Gastroesophageal sphincter (tissue), 3 donors: ENCODE data around the gene NPW.

Source experiments
- POLR2AphosphoS5 ChIP-seq: sonication (generic); formaldehyde crosslinking; IDR thresholded peaks from one replicate; pipeline ENCODE4 v1.6.1; 2017; ENCODE audit warnings: antibody characterized with exemption
- TF ChIP-seq, protein P1 (sequence below), 4 experiments: fragments of 200-600 bp in 2 of 4; fragments of 450-650 bp in 2 of 4; sonication (generic) in 1 of 4; IDR thresholded peaks; one replicate each; pipeline ENCODE4 v1.5.1; 2017 to 2019; ENCODE audit warnings: antibody characterized with exemption in 4 of 4, mild to moderate bottlenecking in 2 of 4, moderate library complexity in 2 of 4

DNA sequence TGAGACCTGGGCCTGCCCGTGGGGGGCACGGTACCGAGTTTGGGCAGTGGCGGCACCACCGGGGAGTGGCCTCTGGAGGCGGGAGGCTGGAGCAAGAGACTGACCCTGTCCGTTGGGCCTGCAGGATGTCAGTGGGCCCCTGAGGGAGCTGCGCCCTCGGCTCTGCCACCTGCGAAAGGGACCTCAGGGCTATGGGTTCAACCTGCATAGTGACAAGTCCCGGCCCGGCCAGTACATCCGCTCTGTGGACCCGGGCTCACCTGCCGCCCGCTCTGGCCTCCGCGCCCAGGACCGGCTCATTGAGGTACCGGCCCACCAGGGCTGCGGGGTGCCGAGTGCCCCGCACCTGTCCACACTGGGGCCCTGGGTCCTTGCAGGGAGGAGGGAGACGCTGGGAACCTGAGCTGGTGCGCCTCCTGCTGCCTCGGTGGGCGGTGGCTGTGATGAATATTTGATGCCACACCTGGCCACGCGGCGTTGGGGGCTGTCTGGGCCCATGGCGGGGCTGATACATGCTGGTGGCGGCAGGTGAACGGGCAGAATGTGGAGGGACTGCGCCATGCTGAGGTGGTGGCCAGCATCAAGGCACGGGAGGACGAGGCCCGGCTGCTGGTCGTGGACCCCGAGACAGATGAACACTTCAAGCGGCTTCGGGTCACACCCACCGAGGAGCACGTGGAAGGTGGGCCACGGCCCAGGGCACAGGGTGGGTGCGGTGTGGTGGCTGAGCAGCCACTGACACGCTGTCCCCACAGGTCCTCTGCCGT, 16.8 kb downstream of the NPW start:
- TF ChIP-seq, protein P1, sequence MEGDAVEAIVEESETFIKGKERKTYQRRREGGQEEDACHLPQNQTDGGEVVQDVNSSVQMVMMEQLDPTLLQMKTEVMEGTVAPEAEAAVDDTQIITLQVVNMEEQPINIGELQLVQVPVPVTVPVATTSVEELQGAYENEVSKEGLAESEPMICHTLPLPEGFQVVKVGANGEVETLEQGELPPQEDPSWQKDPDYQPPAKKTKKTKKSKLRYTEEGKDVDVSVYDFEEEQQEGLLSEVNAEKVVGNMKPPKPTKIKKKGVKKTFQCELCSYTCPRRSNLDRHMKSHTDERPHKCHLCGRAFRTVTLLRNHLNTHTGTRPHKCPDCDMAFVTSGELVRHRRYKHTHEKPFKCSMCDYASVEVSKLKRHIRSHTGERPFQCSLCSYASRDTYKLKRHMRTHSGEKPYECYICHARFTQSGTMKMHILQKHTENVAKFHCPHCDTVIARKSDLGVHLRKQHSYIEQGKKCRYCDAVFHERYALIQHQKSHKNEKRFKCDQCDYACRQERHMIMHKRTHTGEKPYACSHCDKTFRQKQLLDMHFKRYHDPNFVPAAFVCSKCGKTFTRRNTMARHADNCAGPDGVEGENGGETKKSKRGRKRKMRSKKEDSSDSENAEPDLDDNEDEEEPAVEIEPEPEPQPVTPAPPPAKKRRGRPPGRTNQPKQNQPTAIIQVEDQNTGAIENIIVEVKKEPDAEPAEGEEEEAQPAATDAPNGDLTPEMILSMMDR (IDR thresholded peaks at IDR 0.05): no peak
- no peak for TF ChIP-seq POLR2AphosphoS5
